Activated T-cell treated with anti-CD3 and anti-CD28 coated beads, Interleukin-2, amount 50 U/mL, for 72 hours (primary cell): ENCODE measurements around the gene PPP1R12C. TPM values are rescaled to one million over a fixed set of nuclear protein-coding genes. Genes with fewer than 3 reads are reported as not detected.
A peak's percentile ranks its signal among the peaks of the same experiment; 100 is the strongest.

ENCODE experiments used
- ATAC-seq, 2 donors: fragments of 150-1000 bp; cut with Tn5 transposase; replicated peaks in 1 of 2; 2 replicates each; pipeline ENCODE4 v1.10.0; 2021; ENCODE audit warnings: moderate library complexity in 2 of 2, mild to moderate bottlenecking in 1 of 2
- DNase-seq, 2 donors: peaks; one replicate each; pipeline ENCODE4 v3.0.0; 2021 to 2022; ENCODE audit warnings: mixed read lengths in 1 of 2
- H3K27ac Mint-ChIP-seq: one replicate; pipeline ENCODE4 v1.8.0; 2022; ENCODE audit warnings: mild to moderate bottlenecking, moderate library complexity, mixed read lengths
- H3K27me3 Mint-ChIP-seq: one replicate; pipeline ENCODE4 v1.8.0; 2022; ENCODE audit warnings: low read depth, mixed read lengths
- H3K36me3 Mint-ChIP-seq, 2 donors: one replicate each; pipeline ENCODE4 v1.8.0; 2022; ENCODE audit warnings: mixed read lengths in 2 of 2, mild to moderate bottlenecking in 1 of 2; ENCODE audit not compliant: insufficient read depth in 2 of 2
- H3K4me1 Mint-ChIP-seq: one replicate; pipeline ENCODE4 v1.8.0; 2022; ENCODE audit warnings: low read depth, mixed read lengths
- H3K4me3 Mint-ChIP-seq, 2 donors: one replicate each; pipeline ENCODE4 v1.8.0; 2022; ENCODE audit warnings: mild to moderate bottlenecking in 2 of 2, mixed read lengths in 2 of 2, moderate library complexity in 2 of 2
- H3K9me3 Mint-ChIP-seq, 2 donors: one replicate each; pipeline ENCODE4 v1.8.0; 2022; ENCODE audit warnings: mixed read lengths in 2 of 2
- total RNA-seq, 2 donors: library from RNA; stranded (reverse); gene quantifications; one replicate each; pipeline ENCODE4 v1.2.3, GENCODE V29; 2022

PPP1R12C gene
- total RNA-seq, 2 donors from 2014 or later, result 65.7 to 71.6 TPM

- Mint-ChIP-seq H3K36me3 (peaks cover 7 to 8% of the 10 kb centered on the region in 2 donors), H3K27ac (no peak overlapping the region), H3K9me3 (no peaks in the 10 kb centered on the region), H3K4me1 (peaks cover 31% of the 10 kb centered on the region), H3K4me3 (peak overlapping the region; percentile 72 to 76), H3K27me3 (peaks cover 57% of the 10 kb centered on the region)
- DNase-seq, result peak; percentile 64 to 66
- ATAC-seq, result peak; percentile 54 to 73
These were observed 30.5 kb downstream of the PPP1R12C start for GRCh38 chr19:55086730-55087541.

GRCh38 chr19:55085923-55086715, 31.3 kb downstream of the PPP1R12C start:
- no peaks in the 10 kb centered on the region for H3K9me3 Mint-ChIP-seq
- H3K36me3 Mint-ChIP-seq, result peaks cover 7 to 8% of the 10 kb centered on the region in 2 donors
- H3K4me1 Mint-ChIP-seq, result peaks cover 32% of the 10 kb centered on the region
- peaks cover 57% of the 10 kb centered on the region for H3K27me3 Mint-ChIP-seq
- DNase-seq (no peak), ATAC-seq (no peak)
- H3K4me3 Mint-ChIP-seq, result no peak overlapping the region
- H3K27ac Mint-ChIP-seq, result no peak overlapping the region

DNA sequence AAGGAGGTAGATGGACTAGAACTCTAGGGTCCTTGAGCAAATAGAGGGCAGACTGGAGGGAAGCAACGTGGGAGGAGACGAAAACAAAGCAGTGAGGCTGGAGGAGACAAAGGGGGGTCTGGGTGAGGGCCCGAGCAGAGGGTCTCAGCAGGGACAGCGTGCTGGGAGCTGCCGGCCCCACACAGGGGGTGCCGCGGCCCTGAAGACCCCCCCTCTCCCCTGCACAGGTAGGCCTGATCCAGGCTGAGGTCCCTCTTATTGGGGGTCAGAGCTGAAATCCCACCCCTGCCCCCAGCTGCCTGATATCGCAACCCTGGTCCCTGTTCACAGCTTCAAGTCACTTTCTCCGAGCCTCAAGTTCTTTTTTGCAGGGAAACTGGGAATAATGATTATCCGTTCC, 33.0 kb downstream of the PPP1R12C start:
- peaks cover 0 to 3% of the 10 kb centered on the region in 2 donors for H3K9me3 Mint-ChIP-seq
- no peak overlapping the region for H3K4me3 Mint-ChIP-seq
- ATAC-seq (no peak), DNase-seq (no peak)
- H3K36me3 Mint-ChIP-seq, result peaks cover 8 to 10% of the 10 kb centered on the region in 2 donors
- no peak overlapping the region for H3K27ac Mint-ChIP-seq
- H3K4me1 Mint-ChIP-seq, result peaks cover 46% of the 10 kb centered on the region
- H3K27me3 Mint-ChIP-seq, result peaks cover 71% of the 10 kb centered on the region

DNA sequence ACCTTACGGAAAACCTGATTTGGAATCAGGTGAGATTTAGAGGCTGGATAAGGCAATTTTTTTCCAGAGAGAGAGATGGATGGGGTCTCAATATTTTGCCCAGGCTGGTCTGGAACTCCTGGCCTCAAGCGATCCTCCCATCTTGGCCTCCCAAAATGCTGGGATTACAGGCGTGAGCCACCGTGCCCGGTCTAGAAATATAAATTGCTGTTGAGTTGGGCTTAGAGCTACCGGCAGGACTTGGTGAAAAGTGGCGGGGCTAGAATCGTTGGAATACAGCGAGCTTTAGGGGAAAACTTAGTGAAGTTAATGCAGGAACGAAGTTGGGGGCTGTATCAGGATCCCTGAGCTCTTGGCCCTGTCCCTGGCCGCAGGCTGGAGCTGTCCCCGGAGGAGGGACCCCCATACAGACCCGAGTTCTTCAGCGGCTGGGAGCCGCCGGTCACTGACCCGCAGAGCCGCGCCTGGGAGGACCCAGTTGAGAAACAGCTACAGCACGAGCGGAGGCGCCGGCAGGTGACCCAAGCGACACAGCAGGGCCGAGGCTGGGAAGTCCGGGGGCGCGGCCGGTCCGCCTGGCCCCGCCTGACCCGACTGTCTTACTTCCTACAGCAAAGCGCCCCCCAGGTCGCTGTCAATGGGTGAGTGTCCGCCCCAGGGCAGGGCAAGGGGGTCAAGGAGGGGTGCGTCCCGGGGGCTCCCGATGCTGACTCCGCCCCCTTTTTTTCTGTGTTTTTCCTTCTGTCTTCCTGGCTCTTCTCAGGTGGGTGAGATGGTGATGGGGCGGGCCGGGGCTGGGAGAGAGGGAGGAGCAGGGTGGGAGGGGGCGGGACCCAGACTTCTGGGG, 34.2 kb downstream of the PPP1R12C start:
- Mint-ChIP-seq H3K4me1 (peaks cover 39% of the 10 kb centered on the region), H3K9me3 (peaks cover 0 to 3% of the 10 kb centered on the region in 2 donors), H3K36me3 (peaks cover 4 to 8% of the 10 kb centered on the region in 2 donors), H3K27ac (no peak overlapping the region), H3K4me3 (peak overlapping the region; percentile 83 to 91), H3K27me3 (peaks cover 69% of the 10 kb centered on the region)
- ATAC-seq (no peak), DNase-seq (no peak)

GRCh38 chr19:55082020-55082851, 35.2 kb downstream of the PPP1R12C start:
- peak; percentile 12 to 15 for ATAC-seq
- Mint-ChIP-seq H3K4me3 (peak overlapping the region; percentile 83 to 91), H3K9me3 (peaks cover 0 to 3% of the 10 kb centered on the region in 2 donors), H3K36me3 (peaks cover 4 to 7% of the 10 kb centered on the region in 2 donors), H3K27ac (no peak overlapping the region), H3K27me3 (peaks cover 59% of the 10 kb centered on the region), H3K4me1 (peaks cover 29% of the 10 kb centered on the region)
- DNase-seq, result peak; percentile 62 to 71

DNA sequence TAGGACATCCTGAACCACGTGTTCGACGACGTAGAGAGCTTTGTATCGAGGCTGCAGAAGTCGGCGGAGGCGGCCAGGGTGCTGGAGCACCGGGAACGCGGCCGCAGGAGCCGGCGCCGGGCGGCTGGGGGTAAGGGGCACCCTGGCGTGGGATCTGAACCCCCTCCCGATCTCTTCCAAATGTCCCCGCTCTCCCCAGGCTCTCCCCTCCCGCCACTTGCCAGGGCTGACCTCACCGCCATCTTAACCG, 35.7 kb downstream of the PPP1R12C start:
- Mint-ChIP-seq H3K9me3 (peaks cover 0 to 3% of the 10 kb centered on the region in 2 donors), H3K4me3 (peak overlapping the region; percentile 83 to 91), H3K27ac (no peak overlapping the region), H3K27me3 (peaks cover 56% of the 10 kb centered on the region), H3K4me1 (peaks cover 24% of the 10 kb centered on the region), H3K36me3 (peaks cover 4 to 7% of the 10 kb centered on the region in 2 donors)
- DNase-seq (no peak), ATAC-seq (no peak)

DNA sequence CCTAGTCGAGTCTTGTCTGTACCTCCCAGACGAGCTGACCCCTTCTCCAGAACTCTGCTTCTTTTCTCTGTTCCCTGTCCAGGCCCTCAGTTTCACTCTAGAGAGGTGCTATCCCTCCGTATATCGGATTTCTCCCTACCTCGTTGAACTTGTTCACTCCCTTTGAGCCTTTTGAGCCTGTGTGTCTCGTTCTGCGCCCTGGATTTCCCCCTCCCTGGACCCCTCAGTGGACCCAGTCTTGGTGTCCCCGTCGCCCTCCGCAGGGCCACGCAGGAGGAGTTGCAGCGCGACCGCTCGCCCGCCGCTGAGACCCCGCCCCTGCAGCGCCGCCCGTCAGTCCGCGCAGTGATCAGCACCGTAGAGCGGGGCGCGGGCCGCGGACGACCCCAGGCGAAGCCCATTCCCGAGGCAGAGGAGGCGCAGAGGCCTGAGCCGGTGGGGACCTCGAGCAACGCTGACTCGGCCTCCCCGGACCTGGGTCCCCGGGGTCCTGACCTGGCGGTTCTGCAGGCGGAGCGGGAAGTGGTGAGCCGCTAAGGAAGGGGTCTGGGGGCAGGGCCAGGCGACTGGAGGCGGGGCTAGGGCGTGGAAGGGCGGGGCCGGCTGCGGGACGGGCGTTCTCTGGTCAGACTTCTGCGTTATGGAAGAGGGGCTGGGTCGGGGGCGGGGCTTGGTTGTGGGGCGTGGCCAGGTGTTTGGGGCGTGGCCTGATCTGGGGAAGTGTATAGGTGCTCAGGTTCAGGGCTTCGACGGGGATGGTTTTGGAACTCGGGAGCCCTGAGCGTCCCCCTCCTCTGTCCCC, 36.3 kb downstream of the PPP1R12C start:
- H3K9me3 Mint-ChIP-seq, result peaks cover 0 to 3% of the 10 kb centered on the region in 2 donors
- peaks cover 24% of the 10 kb centered on the region for H3K4me1 Mint-ChIP-seq
- peaks cover 56% of the 10 kb centered on the region for H3K27me3 Mint-ChIP-seq
- DNase-seq (peak; percentile 93 to 96), ATAC-seq (peak; percentile 85)
- peaks cover 4 to 7% of the 10 kb centered on the region in 2 donors for H3K36me3 Mint-ChIP-seq
- H3K27ac Mint-ChIP-seq, result no peak overlapping the region
- H3K4me3 Mint-ChIP-seq, result peak overlapping the region; percentile 83 to 91

- Mint-ChIP-seq H3K4me3 (peak overlapping the region; percentile 83 to 91), H3K27ac (peak overlapping the region; percentile 53), H3K4me1 (peaks cover 24% of the 10 kb centered on the region), H3K9me3 (peaks cover 0 to 3% of the 10 kb centered on the region in 2 donors), H3K27me3 (peaks cover 51% of the 10 kb centered on the region), H3K36me3 (peaks cover 4 to 7% of the 10 kb centered on the region in 2 donors)
- peak; percentile 63 to 66 for ATAC-seq
- DNase-seq, result peak; percentile 80 to 82
These were observed 37.1 kb downstream of the PPP1R12C start for GRCh38 chr19:55080121-55080967.

DNA sequence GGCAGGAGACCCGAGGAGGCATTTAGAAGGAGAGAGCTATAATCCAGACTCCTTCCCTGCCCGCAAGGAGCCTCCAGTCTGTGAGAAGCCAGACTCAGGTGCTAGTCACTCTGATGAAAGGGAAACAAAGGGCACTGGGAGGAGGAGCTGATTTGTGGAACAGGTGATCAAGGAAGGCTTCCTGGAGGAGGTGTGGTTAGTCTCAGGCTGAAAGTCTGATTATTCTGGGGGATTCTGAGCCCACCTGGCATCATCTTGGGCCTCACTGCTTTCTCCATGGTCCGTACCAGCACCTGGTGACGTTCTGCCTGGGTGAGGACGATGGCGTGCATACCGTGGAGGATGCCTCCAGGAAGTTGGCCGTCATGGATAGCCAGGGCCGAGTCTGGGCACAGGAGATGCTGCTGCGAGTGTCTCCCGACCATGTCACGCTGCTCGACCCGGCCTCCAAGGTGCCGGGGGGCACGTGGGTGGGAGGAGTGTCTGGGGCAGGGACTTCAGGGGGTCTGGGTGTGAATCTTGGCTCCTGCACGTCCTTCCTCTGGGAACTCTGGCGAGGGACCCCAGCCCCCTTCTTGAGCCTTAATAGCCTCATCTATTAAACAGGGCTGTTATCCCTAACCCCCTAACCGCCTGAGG, 37.9 kb downstream of the PPP1R12C start:
- Mint-ChIP-seq H3K36me3 (peaks cover 4 to 7% of the 10 kb centered on the region in 2 donors), H3K4me1 (peaks cover 24% of the 10 kb centered on the region), H3K4me3 (peak overlapping the region; percentile 83 to 91), H3K27ac (no peak overlapping the region), H3K9me3 (peaks cover 0 to 3% of the 10 kb centered on the region in 2 donors), H3K27me3 (peaks cover 52% of the 10 kb centered on the region)
- DNase-seq, result no peak
- ATAC-seq, result no peak

DNA sequence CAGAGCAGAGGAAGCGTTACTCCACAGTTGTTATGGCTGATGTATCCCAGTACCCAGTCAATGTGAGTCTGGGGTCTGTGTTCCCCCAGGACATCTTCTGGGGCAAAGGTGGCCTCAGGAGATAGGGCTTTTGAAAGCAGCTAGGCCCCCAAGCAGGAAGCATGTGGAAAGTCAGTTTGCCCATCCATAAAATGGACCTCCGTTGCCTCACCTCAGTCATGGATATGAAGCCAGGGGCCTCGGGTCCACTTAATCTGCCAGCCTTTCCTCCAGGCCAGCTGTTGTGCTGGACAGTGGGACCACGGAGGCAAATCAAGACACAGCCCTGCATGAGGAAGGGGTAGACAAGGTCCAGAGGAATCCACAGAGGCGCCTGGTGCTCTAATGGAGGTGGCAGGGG, 38.4 kb downstream of the PPP1R12C start:
- peaks cover 49% of the 10 kb centered on the region for H3K27me3 Mint-ChIP-seq
- no peak for ATAC-seq
- H3K36me3 Mint-ChIP-seq, result peaks cover 4 to 7% of the 10 kb centered on the region in 2 donors
- peaks cover under 1 to 4% of the 10 kb centered on the region in 2 donors for H3K9me3 Mint-ChIP-seq
- DNase-seq, result no peak
- H3K4me1 Mint-ChIP-seq, result peaks cover 24% of the 10 kb centered on the region
- H3K4me3 Mint-ChIP-seq, result peak overlapping the region; percentile 22 to 53
- H3K27ac Mint-ChIP-seq, result no peak overlapping the region
